B cell (primary cell): ENCODE data around the gene STXBP6. TPM values are rescaled to one million over a fixed set of nuclear protein-coding genes. Genes with fewer than 3 reads are reported as not detected.

Source experiments
- ATAC-seq: fragments of 200-7000 bp; cut with Tn5 transposase; one replicate; pipeline ENCODE4 v1.10.0; 2021; ENCODE audit warnings: low read depth, mild to moderate bottlenecking, moderate number of reproducible peaks, moderate library complexity
- CTCF ChIA-PET: fragments of 350-600 bp; sonication (Branson Sonifier 250); formaldehyde crosslinking; loops from one replicate; lab custom pipeline; 2021; ENCODE audit warnings: antibody characterized with exemption, inconsistent platforms; lab: Charles Lee
- POLR2A ChIA-PET: fragments of 350-600 bp; sonication (Branson Sonifier 250); formaldehyde crosslinking; loops from one replicate; lab custom pipeline; 2021; ENCODE audit warnings: antibody characterized with exemption; lab: Charles Lee
- DNase-seq: peaks from one replicate; pipeline ENCODE4 v3.0.0; 2013
- H2AFZ ChIP-seq: 2 replicates; pipeline ENCODE4 v1.6.1; 2012; ENCODE audit warnings: mild to moderate bottlenecking, low read depth, low read length; ENCODE audit not compliant: insufficient read depth, poor library complexity, severe bottlenecking
- H3K27ac ChIP-seq, 2 donors: 1 replicate in 1 of 2; 2 replicates in 1 of 2; pipeline ENCODE4 v1.5.1; 2012 to 2013; ENCODE audit warnings: low read length in 2 of 2, mild to moderate bottlenecking in 2 of 2, moderate library complexity in 1 of 2
- H3K27me3 ChIP-seq, 4 experiments: fragments of 200-600 bp in 1 of 4; sonication (generic) in 1 of 4; replicated peaks in 1 of 4; 1 replicate in 2 of 4; 2 replicates in 2 of 4; pipeline versions ENCODE4 v1.6.1 to v1.7.0; 2013 to 2016; ENCODE audit warnings: low read length in 3 of 4, mild to moderate bottlenecking in 2 of 4, mixed read lengths in 1 of 4, moderate library complexity in 1 of 4; ENCODE audit not compliant: insufficient read depth in 4 of 4, control insufficient read depth in 3 of 4; ENCODE audit errors: control extremely low read depth in 1 of 4
- H3K36me3 ChIP-seq, 2 experiments: replicated peaks in 1 of 2; 1 replicate in 1 of 2; 2 replicates in 1 of 2; pipeline versions ENCODE4 v1.6.1 to v1.7.1; 2013; ENCODE audit warnings: low read length in 1 of 2; ENCODE audit not compliant: insufficient read depth in 2 of 2, control insufficient read depth in 1 of 2; ENCODE audit errors: control extremely low read depth in 1 of 2, extremely low read depth in 1 of 2
- H3K4me1 ChIP-seq, 2 donors: fragments of 200-600 bp in 1 of 2; sonication (generic) in 1 of 2; 1 replicate in 1 of 2; 2 replicates in 1 of 2; pipeline versions ENCODE4 v1.5.1 to v1.6.1; 2013 to 2017; ENCODE audit warnings: low read length in 2 of 2; ENCODE audit not compliant: control insufficient read depth in 2 of 2, insufficient read depth in 2 of 2
- H3K4me2 ChIP-seq: replicated peaks from 2 replicates; pipeline ENCODE3; 2012; ENCODE audit warnings: mild to moderate bottlenecking, low read depth, low read length; ENCODE audit not compliant: poor library complexity, severe bottlenecking
- H3K4me3 ChIP-seq, 5 experiments: fragments of 200-600 bp in 1 of 5; sonication (generic) in 1 of 5; 1 replicate in 3 of 5; 2 replicates in 2 of 5; pipeline versions ENCODE4 v1.5.1 to v1.7.0; 2011 to 2016; ENCODE audit warnings: low read length in 4 of 5, mild to moderate bottlenecking in 4 of 5, low read depth in 2 of 5, control low read depth in 1 of 5, moderate library complexity in 1 of 5; ENCODE audit not compliant: insufficient read depth in 1 of 5; ENCODE audit errors: control extremely low read depth in 1 of 5, extremely low read depth in 1 of 5
- H3K79me2 ChIP-seq: fragments of 200-600 bp; sonication (generic); one replicate; pipeline ENCODE4 v1.6.0; 2016; ENCODE audit warnings: low read length; ENCODE audit not compliant: control insufficient read depth, insufficient read depth
- H3K9ac ChIP-seq: fragments of 200-600 bp; sonication (generic); 2 replicates; pipeline ENCODE4 v1.6.1; 2017; ENCODE audit warnings: mild to moderate bottlenecking, low read length, moderate library complexity
- H3K9me3 ChIP-seq, 3 donors: one replicate each; pipeline versions ENCODE4 v1.6.1 to v1.7.1; 2013; ENCODE audit warnings: low read length in 2 of 3; ENCODE audit not compliant: control insufficient read depth in 2 of 3, insufficient read depth in 1 of 3; ENCODE audit errors: control extremely low read depth in 1 of 3
- H4K20me1 ChIP-seq: 2 replicates; pipeline ENCODE4 v1.6.0; 2012; ENCODE audit warnings: mild to moderate bottlenecking, low read length; ENCODE audit not compliant: insufficient read depth, control insufficient read depth, poor library complexity, severe bottlenecking
- H3K27ac Mint-ChIP-seq: one replicate; pipeline ENCODE4 v1.8.0; 2021; ENCODE audit warnings: mixed read lengths
- H3K27me3 Mint-ChIP-seq: one replicate; pipeline ENCODE4 v1.8.0; 2021; ENCODE audit warnings: mixed read lengths
- H3K4me1 Mint-ChIP-seq: one replicate; pipeline ENCODE4 v1.8.0; 2021; ENCODE audit warnings: mixed read lengths
- H3K4me3 Mint-ChIP-seq: one replicate; pipeline ENCODE4 v1.8.0; 2021; ENCODE audit warnings: mixed read lengths
- H3K9me3 Mint-ChIP-seq: one replicate; pipeline ENCODE4 v1.8.0; 2022; ENCODE audit warnings: mixed read lengths; ENCODE audit not compliant: insufficient read depth
- EZH2 ChIP-seq: IDR thresholded peaks from 2 replicates; pipeline ENCODE4 v1.6.1; 2012; ENCODE audit warnings: borderline replicate concordance, low read depth, mild to moderate bottlenecking, moderate library complexity, low read length; ENCODE audit not compliant: insufficient read depth, poor library complexity, severe bottlenecking
- WGBS: methylation state at CpG from one replicate; pipeline ENCODE4 v1.1.5; 2013; ENCODE audit warnings: missing lambda C conversion rate; ENCODE audit not compliant: insufficient coverage; 5-methylcytosine and 5-hydroxymethylcytosine counted together
- intact Hi-C: fragments of 100-400 bp; cut with micrococcal nuclease; formaldehyde crosslinking; loops from one replicate; pipeline ENCODE4 v1.10.0; 2022
- polyA plus RNA-seq: library from polyadenylated mRNA; depleted of rRNA; stranded (reverse); fragments of >200 nt; gene quantifications from 2 replicates; pipeline ENCODE4 v1.2.3, GENCODE V29; 2012
- total RNA-seq, 2 donors: library from RNA; stranded (reverse); fragments of 120-200 nt in 1 of 2; gene quantifications; 1 replicate in 1 of 2; 2 replicates in 1 of 2; pipeline versions ENCODE4 v1.2.3 to v1.2.4, GENCODE V29; 2013 to 2022
- TF ChIP-seq, protein P1 (sequence below): fragments of 200-600 bp; IDR thresholded peaks from one replicate; pipeline ENCODE4 v1.8.0; 2022; ENCODE audit warnings: antibody characterized with exemption, mild to moderate bottlenecking

STXBP6 gene
- total and polyA plus RNA-seq, 2 donors (not counting 1 experiment from before 2014, with no cell fraction given): 0.01 TPM; not detected in 1

DNA sequence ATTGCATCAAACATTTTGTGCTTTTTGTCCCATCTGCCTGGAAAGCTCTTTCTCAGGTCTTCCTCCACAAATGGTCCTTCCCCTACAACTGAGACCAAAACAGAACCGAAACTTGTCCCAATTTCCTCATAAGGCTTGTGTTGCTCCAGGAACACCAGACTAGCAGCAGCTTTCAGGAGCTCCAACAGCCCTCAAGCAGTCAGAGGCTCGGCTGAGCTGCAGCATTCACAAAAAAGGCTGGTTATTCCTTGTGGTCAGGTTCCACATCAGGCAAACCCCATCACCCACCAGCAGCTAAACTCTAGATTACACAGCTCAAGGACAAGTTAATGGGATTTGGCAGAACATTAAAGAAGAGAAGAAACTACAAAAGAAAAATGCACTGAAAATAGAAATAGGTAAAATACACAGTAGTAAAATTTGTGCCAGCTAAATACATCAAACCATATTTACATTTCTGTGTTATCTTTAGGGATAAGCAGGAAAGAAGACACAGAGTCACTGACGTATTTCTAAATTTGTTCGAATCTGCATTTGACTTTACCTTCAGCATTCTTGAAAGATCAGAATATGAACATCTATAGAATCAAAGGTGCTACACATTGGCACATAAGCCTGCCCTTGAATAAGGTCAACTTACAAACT lies 141.2 kb downstream of the STXBP6 start:
- WGBS: 70% methylated on average over 3 of the region's 4 CpGs
- no peak overlapping the region for H3K4me2 ChIP-seq
- intact Hi-C loops: no loop called here
- H3K27me3 ChIP-seq: no peaks in the 10 kb centered on the region
- H3K27ac Mint-ChIP-seq: no peak overlapping the region
- DNase-seq: no peak
- no peaks in the 10 kb centered on the region for H3K36me3 ChIP-seq
- H4K20me1 ChIP-seq: no peaks in the 10 kb centered on the region
- H3K9me3 Mint-ChIP-seq: no peaks in the 10 kb centered on the region
- H3K27ac ChIP-seq: no peak overlapping the region
- no peak overlapping the region for H3K9ac ChIP-seq
- H3K4me3 Mint-ChIP-seq: no peak overlapping the region
- no peak overlapping the region for H2AFZ ChIP-seq
- peaks cover 14% of the 10 kb centered on the region for H3K27me3 Mint-ChIP-seq
- no peak for TF ChIP-seq EZH2
- no peaks in the 10 kb centered on the region for H3K9me3 ChIP-seq
- no peak for ATAC-seq
- no peak overlapping the region for H3K4me3 ChIP-seq
- no peaks in the 10 kb centered on the region for H3K4me1 ChIP-seq
- ChIA-PET CTCF (no interaction called here), POLR2A (no interaction called here)
- H3K4me1 Mint-ChIP-seq: no peaks in the 10 kb centered on the region
- no peaks in the 10 kb centered on the region for H3K79me2 ChIP-seq

DNA sequence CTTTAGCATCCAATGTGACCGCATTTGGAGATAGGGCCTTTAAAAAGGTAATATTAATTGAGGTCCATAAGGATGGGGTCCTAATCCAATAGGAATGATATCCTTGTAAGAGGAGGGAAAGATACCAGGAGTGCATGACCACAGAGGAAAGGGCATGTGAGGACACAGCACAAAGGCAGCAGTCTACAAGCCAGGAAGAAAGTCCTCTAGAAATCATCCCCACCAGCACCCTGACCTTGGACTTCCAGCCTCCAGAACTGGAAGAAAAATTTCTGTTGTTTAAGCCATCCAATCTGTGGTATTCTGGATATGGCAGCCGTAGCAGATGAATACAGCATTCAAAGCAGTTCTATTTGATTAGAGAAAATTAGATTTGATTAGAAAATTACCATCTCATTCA lies 145.4 kb downstream of the STXBP6 start:
- Histone ChIP-seq H2AFZ (no peak overlapping the region), H3K9ac (no peak overlapping the region), H3K79me2 (no peaks in the 10 kb centered on the region), H3K27ac (no peak overlapping the region), H3K4me1 (no peaks in the 10 kb centered on the region), H3K27me3 (no peaks in the 10 kb centered on the region), H3K4me3 (no peak overlapping the region), H3K9me3 (no peaks in the 10 kb centered on the region), H3K36me3 (no peaks in the 10 kb centered on the region), H4K20me1 (no peaks in the 10 kb centered on the region), H3K4me2 (no peak overlapping the region)
- DNase-seq (no peak), ATAC-seq (no peak)
- intact Hi-C loops: no loop called here
- H3K27me3 Mint-ChIP-seq: peaks cover 4% of the 10 kb centered on the region
- CTCF ChIA-PET: no interaction called here
- H3K4me1 Mint-ChIP-seq: no peaks in the 10 kb centered on the region
- H3K4me3 Mint-ChIP-seq: no peak overlapping the region
- WGBS: 100% methylated on average over 1 of the region's 2 CpGs
- TF ChIP-seq, protein P1, sequence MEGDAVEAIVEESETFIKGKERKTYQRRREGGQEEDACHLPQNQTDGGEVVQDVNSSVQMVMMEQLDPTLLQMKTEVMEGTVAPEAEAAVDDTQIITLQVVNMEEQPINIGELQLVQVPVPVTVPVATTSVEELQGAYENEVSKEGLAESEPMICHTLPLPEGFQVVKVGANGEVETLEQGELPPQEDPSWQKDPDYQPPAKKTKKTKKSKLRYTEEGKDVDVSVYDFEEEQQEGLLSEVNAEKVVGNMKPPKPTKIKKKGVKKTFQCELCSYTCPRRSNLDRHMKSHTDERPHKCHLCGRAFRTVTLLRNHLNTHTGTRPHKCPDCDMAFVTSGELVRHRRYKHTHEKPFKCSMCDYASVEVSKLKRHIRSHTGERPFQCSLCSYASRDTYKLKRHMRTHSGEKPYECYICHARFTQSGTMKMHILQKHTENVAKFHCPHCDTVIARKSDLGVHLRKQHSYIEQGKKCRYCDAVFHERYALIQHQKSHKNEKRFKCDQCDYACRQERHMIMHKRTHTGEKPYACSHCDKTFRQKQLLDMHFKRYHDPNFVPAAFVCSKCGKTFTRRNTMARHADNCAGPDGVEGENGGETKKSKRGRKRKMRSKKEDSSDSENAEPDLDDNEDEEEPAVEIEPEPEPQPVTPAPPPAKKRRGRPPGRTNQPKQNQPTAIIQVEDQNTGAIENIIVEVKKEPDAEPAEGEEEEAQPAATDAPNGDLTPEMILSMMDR: no peak
- TF ChIP-seq EZH2: no peak
- H3K27ac Mint-ChIP-seq: no peak overlapping the region
- H3K9me3 Mint-ChIP-seq: no peaks in the 10 kb centered on the region
- POLR2A ChIA-PET: no interaction called here
